GM11168 (cell line): Measurements from ENCODE around the gene CPNE2.

Experiments
- in situ Hi-C: fragments of 300-500 bp; cut with MboI; formaldehyde crosslinking; loops from one replicate; pipeline ENCODE4 v1.12.0; 2022; ENCODE audit warnings: low sequenced_read_pairs; ENCODE audit not compliant: unreplicated experiment

Gene CPNE2

DNA sequence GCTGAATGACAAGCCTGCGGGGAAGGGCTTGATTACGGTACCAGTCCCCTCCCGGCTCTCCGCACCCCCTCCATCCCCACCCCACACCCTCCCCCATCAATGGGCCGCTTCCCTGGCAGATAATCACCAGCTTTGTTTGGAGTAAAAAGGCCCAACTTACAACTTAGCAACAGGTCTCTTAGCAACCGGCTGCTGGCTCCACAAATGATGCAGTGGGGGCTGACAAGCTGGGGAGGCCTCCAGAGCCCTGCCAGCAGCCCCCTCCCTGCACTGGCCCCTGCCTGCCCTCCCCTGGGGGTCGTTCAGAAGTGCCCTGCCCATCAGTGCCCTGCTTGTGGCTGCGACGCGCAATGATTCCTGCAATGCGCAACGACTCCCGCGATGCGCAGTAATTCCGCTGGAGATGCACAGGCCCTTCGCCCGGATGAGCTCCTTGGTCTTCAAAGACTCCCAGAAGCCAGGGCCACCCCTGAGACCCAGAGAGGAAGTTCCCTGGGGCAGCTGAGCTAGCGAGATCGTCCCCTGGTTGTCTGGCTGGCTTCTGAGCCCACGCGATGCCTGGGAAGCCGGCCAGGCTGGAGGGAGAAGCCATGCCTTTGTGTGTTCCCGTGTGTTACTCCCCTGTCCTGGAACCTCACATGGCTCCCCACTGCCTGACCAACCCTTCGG is 23.3 kb downstream of the CPNE2 start:
- in situ Hi-C loops: no loop called here

DNA sequence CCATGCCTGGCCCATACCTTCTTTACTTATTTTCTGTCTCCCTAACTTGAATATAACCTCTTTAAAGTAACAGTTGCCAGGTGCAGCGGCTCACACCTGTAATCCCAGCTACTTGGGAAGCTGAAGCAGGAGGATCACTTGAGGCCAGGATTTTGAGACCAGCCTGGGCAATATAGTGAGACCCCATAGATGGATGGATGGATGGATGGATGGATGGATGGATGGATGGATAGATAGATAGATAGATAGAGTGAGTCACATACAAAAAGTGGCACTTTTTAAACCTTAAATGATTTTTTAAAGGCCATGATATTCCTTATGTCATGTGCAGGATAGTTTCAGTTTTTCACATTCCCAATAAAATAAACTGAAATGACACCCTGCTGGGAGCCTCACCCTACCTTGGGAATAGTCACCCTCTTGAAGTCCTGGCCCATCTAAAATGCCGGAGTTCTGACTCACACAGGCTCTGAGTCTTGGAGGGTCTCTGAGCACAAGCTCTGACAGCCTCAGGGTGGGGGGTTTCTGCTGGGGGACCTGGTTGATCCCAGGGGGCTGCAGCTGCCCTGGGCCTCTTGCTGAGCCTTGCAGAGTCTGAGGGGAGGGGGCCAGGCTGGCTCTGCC is 26.2 kb downstream of the CPNE2 start:
- in situ Hi-C loops: no loop called here

DNA sequence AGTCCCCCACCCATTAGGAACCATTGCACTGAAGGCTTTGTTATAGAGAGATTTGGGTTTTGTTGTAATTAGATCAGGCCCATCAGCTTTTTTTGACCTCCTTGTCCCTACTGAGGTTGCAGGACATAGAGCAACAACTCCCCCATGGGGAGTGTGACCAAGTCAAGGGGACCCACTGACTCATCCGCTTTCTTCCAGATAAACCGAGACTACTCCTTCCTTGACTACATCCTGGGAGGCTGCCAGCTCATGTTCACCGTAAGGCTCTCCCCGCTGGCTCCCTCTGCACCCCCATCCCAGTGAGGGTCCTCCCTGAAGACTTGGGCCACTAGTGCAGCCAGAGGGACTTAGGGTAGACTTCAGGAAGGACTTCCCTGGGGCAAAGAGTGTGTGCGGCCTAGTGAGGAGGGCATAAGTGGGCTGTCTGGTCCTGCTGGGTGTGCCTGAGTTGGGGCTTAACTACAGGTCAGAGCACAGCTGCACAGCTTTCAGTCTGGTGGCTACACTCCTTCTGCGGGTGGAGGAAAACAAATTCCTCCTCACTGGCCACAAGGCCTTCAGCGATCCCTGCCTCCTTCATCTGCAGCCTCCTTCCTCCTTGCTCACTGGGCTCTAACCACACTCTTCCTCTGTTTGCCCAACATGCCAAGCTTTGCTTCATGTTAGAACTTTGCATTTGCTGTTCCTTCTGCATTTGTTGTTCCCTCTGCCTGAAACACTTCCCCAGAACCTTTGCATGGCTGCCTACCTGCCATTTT is 31.0 kb downstream of the CPNE2 start:
- in situ Hi-C loops: no loop called here

DNA sequence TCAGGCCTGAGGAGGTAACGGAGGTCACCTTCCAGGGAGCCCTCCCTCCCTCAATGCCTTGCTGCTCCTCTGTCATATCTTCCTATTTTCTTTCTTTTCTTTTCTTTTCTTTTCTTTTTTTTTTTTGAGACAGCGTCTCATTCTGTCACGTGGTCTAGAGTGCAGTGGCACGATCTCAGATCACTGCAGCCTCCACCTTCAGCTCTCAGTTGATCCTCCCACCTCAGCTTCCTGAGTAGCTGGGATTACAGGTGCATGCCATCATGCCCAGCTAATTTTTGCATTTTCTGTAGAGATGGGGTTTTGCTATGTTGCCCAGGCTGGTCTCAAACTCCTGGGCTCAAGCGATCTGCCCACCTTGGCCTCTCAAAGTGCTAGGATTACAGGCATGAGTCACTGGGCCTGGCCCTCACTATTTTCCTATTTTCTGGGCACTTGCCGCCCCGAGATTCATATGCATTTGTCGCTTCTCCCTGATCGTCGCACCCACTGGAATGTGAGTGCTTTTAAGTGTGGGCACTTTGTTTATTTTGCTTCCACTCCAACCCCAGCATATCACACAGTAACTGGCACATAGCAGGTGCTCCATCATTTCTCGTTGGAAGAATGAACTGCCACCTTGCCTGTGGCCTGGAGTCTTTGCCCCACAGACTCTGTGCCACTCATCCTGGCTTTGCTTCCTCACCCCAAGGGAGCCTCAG is 31.7 kb downstream of the CPNE2 start:
- in situ Hi-C loops: no loop called here

DNA sequence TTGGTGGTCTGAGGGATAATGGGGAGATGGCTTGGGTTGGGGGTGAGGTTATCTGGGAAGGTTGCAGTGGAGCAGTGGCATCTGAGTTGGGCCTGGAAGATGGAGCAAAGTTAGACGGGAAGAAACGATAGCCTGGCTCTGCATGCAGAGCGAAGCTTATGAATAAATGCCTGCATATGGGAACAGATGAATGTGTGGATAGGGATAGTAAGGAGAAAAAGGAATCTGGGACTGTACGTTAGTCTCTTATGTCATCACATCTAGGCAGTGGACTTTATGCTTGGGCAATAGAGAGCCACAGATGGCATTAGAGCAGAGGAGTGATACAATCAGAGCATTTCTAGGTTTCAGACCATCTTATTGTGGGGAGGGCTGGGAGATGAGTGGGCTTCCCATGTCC is 33.0 kb downstream of the CPNE2 start:
- in situ Hi-C loops: no loop called here

DNA sequence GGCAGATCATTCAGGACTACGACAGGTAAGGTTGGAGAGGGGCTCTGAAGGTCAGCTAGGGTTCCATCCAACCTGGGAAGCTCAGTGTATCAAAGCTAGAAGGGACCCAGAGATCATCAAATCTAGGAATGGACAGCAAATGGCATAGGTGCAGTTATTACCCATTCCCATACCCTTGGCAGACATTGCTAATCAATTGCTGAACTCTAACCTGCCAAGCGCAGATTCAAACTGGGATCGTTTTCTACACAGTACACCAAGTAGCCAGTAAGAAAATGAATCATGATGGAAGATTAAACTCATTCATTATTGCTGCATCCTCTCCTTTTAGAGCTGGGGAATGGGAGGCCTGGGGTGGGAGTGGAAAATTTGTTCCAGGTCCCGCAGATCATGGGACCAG is 33.6 kb downstream of the CPNE2 start:
- in situ Hi-C loops: no loop called here

DNA sequence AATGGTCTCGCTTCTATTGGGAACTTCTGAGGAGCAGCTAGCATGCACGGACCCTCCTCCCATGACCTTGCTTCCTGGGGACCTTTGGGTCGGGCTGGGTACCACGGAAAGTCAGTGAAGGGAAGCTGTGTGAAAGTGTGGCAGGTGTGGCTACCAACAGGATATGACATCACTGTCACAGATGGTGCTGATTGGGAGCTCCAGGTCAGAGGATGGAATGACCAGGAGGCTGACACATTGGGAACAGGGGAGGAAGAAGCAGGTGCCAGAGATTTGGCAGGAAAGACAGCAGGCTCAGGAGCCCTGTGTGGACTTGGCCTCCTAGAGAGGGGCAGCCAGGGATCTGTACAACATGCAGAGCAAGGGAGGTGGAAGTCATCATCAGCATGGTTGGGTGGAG is 34.0 kb downstream of the CPNE2 start:
- in situ Hi-C loops: no loop called here

DNA sequence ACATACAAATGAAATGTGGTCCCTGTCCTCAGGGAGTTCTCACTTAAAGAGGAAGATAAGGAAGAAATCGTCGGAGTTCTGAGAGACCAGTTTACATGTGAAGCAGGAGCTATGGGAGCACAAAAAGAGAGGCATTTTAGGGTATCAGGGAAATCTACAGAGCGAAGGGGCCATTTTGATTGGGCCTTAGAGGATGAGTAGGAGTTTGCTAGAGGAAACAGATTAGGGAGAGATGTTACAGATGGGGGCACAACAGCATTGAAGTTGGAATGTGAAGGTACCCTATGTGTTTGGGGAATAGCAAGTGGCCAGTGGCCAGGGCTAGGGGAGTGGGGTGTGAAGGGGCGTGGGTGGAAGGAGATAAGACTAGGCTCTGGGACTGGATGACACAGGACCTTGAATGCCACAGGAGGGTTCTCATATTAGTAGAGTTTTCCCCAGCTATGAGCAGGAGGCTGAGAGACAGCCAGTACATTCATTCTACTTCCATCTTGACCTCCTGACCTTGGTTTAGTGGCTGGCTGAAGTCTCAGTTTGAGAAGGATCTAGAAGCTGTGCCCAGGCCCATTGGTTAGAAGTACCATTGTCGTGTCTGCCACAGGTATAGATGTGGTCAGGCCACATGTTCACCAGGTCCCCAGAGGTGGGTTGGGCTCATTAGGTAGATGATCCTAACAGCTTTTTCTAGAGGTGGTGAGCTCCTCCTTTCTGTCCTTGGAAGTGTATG is 34.8 kb downstream of the CPNE2 start:
- in situ Hi-C loops: no loop called here

DNA sequence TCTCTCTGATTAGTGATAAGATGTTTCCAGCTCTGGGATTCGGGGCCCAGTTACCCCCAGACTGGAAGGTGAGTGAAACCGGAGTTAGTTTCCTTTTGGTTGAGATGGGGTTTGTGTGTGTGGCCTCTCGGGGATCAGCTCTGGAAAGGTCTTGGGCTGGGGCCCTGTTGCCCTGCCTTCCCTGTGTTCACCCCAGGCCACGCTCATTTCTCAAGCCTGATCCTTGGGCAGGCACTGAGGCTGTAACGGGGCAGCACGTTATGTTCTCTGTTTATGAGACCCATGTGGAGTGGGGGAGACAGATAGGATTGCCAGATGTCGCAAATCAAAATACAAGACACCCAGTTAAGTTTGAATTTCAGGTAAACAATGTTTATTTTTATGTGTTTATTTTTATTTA is 35.5 kb downstream of the CPNE2 start:
- in situ Hi-C loops: no loop called here

DNA sequence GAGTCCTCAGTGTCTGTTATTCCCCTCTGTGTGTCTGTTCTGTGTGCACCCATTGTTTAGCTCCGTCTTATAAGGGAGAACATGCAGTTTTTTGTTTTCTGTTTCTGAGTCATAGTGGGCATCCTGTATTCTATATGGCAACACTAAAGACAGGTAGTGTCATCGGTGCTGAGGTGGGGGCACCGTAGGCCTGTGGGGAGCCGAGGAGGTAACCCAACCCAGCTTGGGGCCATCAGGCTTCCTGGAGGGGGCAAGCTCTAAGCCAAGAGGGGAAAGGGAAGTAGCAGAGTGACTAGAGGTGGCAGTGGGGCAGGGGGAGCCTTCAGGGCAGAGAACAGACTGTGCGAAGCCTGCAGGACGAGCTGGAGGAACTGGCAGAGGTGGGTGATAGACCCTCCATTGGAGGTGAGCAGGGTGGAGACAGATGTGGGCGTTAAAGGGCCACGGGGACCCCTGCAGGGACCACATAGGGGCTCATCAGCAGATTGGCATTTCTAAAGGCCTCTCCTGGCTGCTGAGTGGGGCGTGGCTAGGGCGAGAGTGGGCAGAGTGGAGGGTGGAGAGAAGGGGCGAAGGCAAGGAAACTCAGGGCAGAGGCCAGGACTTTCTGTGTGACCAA is 36.5 kb downstream of the CPNE2 start:
- in situ Hi-C loops: no loop called here

DNA sequence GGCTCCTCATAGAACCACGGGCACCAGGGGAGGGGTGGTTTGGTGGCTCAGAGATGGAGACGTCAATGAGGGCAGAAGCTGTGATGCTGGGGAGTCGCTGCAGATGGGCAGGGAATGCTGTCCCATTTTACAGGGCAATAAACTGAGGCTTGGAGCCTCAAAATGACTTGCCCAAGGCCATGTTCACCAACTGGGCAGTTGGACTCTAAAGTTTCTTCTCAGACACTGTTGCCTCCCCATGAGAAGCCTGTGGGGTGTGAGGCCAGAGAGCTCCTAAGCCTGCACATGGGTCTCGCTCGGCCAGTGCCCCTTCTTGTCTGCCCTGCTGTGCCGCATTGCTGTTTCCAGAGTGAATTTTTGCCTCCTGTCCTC is 38.6 kb downstream of the CPNE2 start:
- in situ Hi-C loops: no loop called here

DNA sequence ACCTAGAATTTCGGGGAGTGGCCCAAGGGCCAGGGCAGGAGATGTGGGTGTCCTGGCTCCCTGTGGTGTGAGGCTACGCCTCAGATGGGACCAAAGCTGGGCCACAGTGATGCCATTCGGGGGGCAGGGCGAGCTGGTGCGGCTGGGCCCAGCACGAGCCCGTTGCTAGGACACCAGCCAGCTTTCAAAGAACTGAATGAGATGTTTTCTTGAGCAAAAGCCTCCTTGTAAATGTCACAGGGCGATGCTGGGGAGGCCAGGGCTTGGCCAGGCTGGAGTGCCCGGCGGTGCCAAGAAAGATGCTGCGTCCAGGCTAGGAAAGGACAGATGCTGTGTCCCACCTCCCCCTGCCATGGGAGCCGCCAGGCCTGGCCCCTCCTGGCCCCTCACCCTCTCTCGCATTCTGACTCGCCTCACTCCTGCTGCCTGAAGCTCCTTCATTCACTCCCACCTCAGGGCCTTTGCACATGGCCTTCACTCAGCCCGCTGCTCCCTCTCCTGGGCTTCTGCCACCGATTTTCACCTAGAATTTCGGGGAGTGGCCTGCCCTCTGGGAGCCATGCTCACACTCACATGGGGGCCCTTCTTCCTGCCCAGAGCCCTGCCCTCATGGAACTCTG is 39.1 kb downstream of the CPNE2 start:
- in situ Hi-C loops: no loop called here

DNA sequence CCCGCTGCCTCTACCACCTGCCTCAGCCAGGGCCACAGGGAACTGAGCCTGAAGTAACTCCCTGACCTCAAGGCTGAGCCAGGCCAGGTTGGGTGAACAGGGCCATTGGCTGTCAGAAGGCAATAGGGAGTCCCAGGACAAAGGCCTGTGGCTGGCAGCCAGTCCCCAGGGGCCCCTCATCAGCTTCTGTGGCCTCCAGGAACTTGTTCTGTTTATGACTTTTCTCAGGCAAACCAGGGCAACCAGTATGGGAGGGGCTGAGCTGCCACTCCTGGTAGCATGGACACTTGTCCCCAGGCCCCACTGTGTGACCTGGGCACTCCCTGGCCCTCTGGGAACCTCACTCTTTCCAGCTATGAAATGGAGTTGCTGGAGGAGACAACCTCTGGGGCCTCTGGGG is 40.1 kb downstream of the CPNE2 start:
- in situ Hi-C loops: no loop called here

DNA sequence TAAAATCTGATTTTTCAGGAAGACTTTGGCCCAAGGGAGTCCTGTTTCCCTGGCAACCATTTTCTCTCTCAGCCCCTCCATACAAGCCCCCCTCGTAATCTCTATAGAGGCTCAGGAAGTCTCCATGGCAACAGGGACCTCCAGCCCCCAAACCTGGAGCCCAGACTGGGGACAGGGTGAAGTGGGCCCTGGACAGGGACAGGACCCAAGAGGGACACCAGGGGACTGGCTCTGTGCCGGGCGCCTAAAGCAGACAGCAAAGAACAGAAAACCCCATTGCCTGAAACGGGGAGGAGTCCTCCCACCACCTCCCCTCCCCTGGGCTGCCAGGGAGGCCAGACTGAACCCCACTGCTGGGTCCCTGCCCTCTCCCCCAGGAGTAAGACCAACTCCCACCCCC is 40.6 kb downstream of the CPNE2 start:
- in situ Hi-C loops: no loop called here

DNA sequence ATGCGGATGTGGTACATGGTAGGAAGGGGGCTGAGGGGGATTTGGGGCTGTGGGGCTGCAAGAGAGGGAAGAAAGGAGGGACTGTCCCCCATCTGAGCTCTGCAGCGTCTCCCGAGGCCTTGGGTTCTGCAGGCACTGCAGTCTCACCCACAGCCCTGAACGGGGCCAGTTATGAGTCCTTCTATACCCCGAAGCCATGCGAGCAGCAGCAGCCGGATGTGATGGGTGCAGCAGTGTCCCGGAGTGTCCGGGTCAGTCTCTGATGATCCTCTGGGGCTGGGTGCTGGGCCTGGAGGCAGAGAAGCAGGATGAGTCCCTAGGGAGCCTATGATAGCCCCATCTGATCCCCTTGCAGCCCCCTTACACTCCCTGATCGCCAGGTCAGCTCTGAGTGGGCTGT is 41.5 kb downstream of the CPNE2 start:
- in situ Hi-C loops: no loop called here

DNA sequence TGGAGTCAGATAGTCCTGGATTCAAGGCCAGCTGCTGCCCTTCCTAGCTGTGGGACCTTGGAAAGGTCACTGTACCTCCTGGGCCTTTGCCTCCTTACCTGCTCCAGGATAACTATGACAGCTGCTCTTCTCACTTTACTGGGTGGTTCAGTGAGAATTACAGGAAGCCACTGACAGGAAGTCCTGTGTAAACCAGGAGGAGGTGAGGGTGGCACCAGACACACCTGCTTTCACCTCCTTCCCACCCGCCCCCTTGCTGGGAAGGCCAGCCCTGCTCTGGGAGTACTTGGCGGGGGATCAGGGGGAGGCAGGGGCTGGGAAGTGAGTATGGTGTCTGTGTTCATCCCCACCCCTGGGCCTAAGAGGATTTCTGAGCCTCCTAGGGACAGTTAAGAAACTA is 42.6 kb downstream of the CPNE2 start:
- in situ Hi-C loops: no loop called here

DNA sequence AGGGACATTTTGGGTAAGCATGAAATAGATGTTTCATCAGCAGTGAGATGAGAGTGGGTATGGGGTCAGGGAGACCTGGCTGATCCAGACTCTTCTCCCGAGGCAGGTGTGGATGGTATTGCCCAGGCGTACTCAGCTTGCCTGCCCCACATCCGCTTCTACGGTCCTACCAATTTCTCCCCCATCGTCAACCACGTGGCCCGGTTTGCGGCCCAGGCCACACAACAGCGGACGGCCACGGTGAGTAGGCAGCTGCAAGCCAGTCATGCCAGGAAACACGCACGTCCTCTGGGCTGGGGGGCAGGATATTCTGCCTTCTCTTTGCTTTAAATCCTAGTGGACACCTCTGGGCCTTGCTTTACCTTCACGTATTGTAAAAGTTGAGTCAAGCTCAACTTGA is 44.7 kb downstream of the CPNE2 start:
- in situ Hi-C loops: no loop called here

DNA sequence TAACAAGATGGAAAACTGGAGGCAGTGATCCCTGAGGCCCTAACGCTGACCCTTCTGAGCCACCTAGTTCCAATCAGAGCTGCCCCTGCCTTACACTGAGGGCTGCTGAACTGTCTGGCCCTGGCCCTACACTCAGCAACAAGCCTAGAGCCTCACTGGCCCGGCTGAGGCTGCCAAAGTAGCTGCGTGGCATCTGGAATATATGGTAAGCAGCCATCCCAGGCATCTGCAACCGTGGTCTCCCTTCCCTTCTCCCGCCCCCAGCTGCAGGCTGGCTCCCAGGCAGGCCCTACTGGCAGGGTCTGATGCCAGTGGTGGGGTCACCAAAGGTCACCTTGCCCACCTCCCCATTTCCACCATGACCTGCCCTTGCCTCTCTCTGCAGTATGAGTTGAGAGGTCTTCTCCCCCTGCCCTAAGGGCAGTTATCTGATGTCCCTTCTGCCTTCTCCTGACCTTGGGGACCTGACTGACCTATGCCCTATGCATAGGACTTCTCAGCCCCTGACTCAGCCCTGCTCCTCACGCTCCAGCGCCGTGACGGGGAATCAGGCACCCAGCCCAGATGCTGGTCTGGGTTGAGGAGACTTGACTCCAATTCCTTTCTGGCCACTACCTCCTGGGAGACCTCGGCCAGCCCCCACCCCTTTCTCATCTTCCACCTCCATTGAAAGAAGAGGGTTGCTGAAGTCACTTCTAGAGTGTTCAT is 45.3 kb downstream of the CPNE2 start:
- in situ Hi-C loops: no loop called here

DNA sequence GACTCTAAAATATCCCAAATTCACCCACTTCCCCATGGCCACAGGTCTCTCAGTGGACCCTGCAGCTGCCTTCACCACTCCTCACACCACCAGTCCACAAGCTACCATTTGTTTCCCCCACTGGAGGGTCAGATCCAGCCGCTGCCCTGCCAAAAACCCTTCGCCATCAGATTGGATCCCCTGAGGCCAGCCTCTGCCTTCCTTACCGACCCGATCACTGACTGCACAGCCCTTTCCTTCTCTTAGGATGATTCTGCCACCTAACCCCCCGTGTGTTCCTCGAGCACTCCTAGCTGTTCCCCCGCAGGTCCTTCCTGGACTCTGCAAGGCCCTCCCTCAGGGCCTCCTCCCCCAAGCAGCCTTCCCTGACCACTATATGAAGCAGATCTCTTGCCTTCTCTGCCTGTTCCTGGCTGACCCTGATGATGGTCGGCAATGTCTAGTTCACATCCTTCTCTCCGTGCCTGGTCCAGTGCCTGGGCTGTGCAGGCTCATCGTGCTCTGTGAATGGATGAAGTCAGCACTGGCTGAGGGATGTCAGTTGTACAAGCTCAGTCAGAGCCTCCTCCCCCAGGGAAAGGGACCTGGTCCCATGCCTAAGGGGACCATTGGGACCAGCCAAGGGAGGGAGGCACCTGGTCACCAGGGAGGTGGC is 46.0 kb downstream of the CPNE2 start:
- in situ Hi-C loops: no loop called here
